Stimulated activated CD4-positive, alpha-beta T cell treated with anti-CD3 and anti-CD28 coated beads, Interleukin-2, amount 100 ng/mL, for 48 hours (primary cell): ENCODE data around the gene BNIP3.
"Not testable (repeated sequence)": the region's sequence is repeated elsewhere in the genome, so short reads cannot be mapped to it uniquely, and the experiment has no call there.

Experiments used
- DNase-seq, 2 donors: peaks; one replicate each; pipeline ENCODE4 v3.0.0-alpha.2; 2020

The BNIP3 gene

GRCh38 chr10:131928248-131929095 is 53.3 kb downstream of the BNIP3 start:
- DNase-seq: peak in 1 of 2 donors; percentile 34

DNA sequence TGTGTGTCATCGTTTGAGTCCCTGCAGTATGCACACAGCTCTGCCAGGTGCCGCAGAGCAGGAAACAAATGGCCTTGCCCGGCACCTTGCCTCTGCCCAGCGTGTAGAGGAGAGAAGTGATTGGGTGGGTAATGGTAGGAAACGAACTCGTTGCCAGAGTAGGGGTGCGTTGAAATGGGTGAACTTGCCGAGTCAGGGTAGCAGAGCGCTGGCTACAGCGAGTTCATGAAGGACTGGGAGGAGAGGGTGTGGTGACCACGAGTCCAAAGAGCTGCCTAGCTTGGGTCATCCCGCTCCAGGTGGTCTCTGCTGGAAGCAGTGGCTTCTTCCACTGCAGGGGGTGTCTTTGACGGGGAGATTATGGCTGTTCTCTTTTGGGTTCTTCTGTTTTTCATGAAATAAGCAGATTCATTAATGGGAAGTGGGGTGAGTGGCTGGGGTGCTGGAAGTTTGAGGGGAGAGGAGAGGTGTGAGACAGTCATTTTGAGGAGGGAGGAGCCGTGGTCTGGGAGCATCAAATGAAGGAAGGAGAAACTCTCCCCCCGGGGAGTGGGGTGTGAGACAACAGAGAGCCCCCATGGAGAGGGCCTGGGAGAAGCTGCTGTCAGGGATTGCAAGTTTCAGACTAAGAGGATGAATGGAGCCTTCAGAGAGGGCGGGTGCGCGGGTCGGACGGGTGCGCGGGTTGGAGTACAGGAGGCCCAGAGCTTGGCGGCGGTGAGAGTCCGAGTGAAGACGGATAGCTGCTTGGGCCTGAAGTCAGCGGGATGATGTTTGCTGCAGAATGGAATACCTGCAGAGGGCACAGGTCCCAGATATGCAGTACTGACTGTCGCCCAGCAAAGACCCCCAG is 54.8 kb downstream of the BNIP3 start:
- DNase-seq: no peak

DNA sequence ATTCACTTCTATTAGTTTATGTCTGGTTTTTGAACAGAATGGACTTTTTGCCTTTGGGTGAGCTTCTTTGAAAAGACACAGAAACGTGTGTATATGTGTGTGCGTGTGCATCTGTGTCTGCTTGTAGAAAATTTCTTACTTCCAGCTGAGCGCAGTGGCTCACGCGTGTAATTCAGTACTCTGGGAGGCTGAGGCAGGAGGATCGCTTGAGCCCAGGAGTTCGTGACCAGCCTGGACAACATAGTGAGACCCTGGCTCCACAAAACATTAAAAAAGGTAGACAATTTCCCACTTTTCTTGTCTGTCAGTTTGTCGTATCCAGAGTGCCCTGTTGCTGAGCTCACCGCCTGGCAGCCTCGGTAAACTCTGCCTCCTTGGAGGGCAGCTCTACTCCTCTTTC is 55.5 kb downstream of the BNIP3 start:
- DNase-seq: no peak

- no peak for DNase-seq
Measured at GRCh38 chr10:131925716-131926115, 56.0 kb downstream of the BNIP3 start.

GRCh38 chr10:131925011-131925649 is 56.6 kb downstream of the BNIP3 start:
- DNase-seq: no peak

GRCh38 chr10:131923038-131923756 is 58.5 kb downstream of the BNIP3 start:
- DNase-seq: no peak

DNA sequence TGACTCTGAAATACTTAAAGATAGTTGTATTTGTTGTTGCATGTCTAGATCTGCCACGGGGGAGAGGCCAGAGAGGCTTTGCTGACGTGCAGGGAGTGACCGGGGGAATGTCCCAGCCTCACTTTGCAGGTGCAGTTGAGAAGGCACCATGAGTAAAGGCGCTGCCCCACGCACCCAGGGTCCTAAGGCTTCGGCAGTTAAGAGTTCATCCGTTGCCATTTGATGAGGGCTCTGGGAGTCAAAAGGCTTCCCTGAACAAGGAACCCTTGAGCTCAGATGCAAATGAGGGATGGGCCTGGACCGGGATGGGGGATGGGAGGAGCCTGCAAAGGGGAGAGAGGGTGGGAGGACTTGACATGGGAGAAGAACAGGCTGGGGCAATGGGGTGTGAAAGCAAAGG is 60.5 kb downstream of the BNIP3 start:
- DNase-seq: no peak

- DNase-seq: no peak
Measured at GRCh38 chr10:131920693-131921092, 61.0 kb downstream of the BNIP3 start.

GRCh38 chr10:131920151-131920550 is 61.6 kb downstream of the BNIP3 start:
- no peak for DNase-seq

DNA sequence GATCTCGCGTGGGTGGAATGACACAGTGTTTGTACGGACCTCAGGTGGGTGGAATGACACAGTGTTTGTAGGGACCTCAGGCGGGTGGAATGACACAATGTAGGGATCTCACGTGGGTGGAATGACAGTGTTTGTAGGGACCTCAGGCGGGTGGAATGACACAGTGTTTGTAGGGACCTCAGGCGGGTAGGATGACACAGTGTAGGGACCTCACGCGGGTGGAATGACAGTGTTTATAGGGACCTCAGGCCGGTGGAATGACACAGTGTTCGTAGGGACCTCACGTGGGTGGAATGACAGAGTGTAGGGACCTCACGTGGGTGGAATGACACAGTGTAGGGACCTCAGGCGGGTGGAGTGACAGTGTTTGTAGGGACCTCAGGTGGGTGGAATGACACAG is 62.3 kb downstream of the BNIP3 start:
- not testable (repeated sequence) for DNase-seq
